GM18867 (cell line): Measurements from ENCODE around the gene GRK4.
A peak's percentile ranks its signal among the peaks of the same experiment; 100 is the strongest.
"Not testable (repeated sequence)": the region's sequence is repeated elsewhere in the genome, so short reads cannot be mapped to it uniquely, and the experiment has no call there.

Experiments
- ATAC-seq: cut with Tn5 transposase; IDR thresholded peaks from one replicate; pipeline ENCODE4 v1.9.1; 2021; ENCODE audit warnings: mild to moderate bottlenecking, moderate library complexity; ENCODE audit not compliant: unreplicated experiment

GRK4 gene

GRCh38 chr4:2958446-2958845 is 4.9 kb upstream of the GRK4 start:
- no peak for ATAC-seq

- ATAC-seq, result not testable (repeated sequence)
Measured at GRCh38 chr4:2960450-2960849, 2.9 kb upstream of the GRK4 start.

- ATAC-seq, result no peak
Measured at GRCh38 chr4:2961421-2961810, 2.0 kb upstream of the GRK4 start.

GRCh38 chr4:2961811-2962441 is 1.4 kb upstream of the GRK4 start:
- no peak for ATAC-seq

GRCh38 chr4:2962614-2963174 is 677 bp upstream of the GRK4 start:
- ATAC-seq, result peak; percentile 20

GRCh38 chr4:2963966-2964471 is 648 bp downstream of the GRK4 start:
- ATAC-seq, result peak; percentile 0

GRCh38 chr4:2964706-2965258 is 1.4 kb downstream of the GRK4 start:
- ATAC-seq, result no peak

GRCh38 chr4:2965262-2965661 is 1.9 kb downstream of the GRK4 start:
- no peak for ATAC-seq

- ATAC-seq, result no peak
Measured at GRCh38 chr4:2968381-2968780, 5.0 kb downstream of the GRK4 start.

- no peak for ATAC-seq
Measured at GRCh38 chr4:2971275-2971674, 7.9 kb downstream of the GRK4 start.

GRCh38 chr4:2977211-2978088 is 14.1 kb downstream of the GRK4 start:
- no peak for ATAC-seq

GRCh38 chr4:2981256-2981819 is 18.0 kb downstream of the GRK4 start:
- no peak for ATAC-seq

GRCh38 chr4:2982012-2982411 is 18.6 kb downstream of the GRK4 start:
- no peak for ATAC-seq

- ATAC-seq, result not testable (repeated sequence)
Measured at GRCh38 chr4:2983715-2984114, 20.3 kb downstream of the GRK4 start.

- ATAC-seq, result no peak
Measured at GRCh38 chr4:2991243-2991642, 27.9 kb downstream of the GRK4 start.

GRCh38 chr4:2994917-2995316 is 31.5 kb downstream of the GRK4 start:
- ATAC-seq, result no peak

GRCh38 chr4:2995546-2996265 is 32.3 kb downstream of the GRK4 start:
- no peak for ATAC-seq

- no peak for ATAC-seq
Measured at GRCh38 chr4:2996415-2996814, 33.0 kb downstream of the GRK4 start.

GRCh38 chr4:3007724-3008123 is 44.4 kb downstream of the GRK4 start:
- no peak for ATAC-seq

GRCh38 chr4:3009422-3009821 is 46.1 kb downstream of the GRK4 start:
- ATAC-seq, result no peak

GRCh38 chr4:3010577-3010976 is 47.2 kb downstream of the GRK4 start:
- no peak for ATAC-seq
